Calu3 (cell line): ENCODE measurements around the gene LRRC25. TPM values are rescaled to one million over a fixed set of nuclear protein-coding genes. Genes with fewer than 3 reads are reported as not detected.

Source experiments
- BruUV-seq: library from RNA; stranded (reverse); fragments of 400-500 nt; replicated peaks from 2 replicates; lab custom pipeline; 2021; lab: Mats Ljungman, UMichigan
- CTCF ChIA-PET: fragments of 300-600 bp; sonication (Branson Sonifier 250); formaldehyde crosslinking; loops from one replicate; lab custom pipeline; 2022; ENCODE audit warnings: antibody characterized with exemption; lab: Charles Lee
- DNase-seq: peaks from one replicate; pipeline ENCODE4 v3.0.0; 2022
- H3K27ac Mint-ChIP-seq: one replicate; pipeline ENCODE4 v1.8.0; 2022; ENCODE audit warnings: mixed read lengths; ENCODE audit not compliant: unreplicated experiment
- H3K27me3 Mint-ChIP-seq: one replicate; pipeline ENCODE4 v1.8.0; 2022; ENCODE audit warnings: mixed read lengths; ENCODE audit not compliant: unreplicated experiment
- H3K36me3 Mint-ChIP-seq: one replicate; pipeline ENCODE4 v1.8.0; 2022; ENCODE audit warnings: mild to moderate bottlenecking, moderate library complexity, mixed read lengths; ENCODE audit not compliant: insufficient read depth, unreplicated experiment
- H3K4me1 Mint-ChIP-seq: one replicate; pipeline ENCODE4 v1.8.0; 2022; ENCODE audit warnings: mild to moderate bottlenecking, low read depth, mixed read lengths; ENCODE audit not compliant: unreplicated experiment
- H3K4me3 Mint-ChIP-seq: one replicate; pipeline ENCODE4 v1.8.0; 2022; ENCODE audit warnings: mild to moderate bottlenecking, low read depth, moderate library complexity, mixed read lengths; ENCODE audit not compliant: unreplicated experiment
- H3K9me3 Mint-ChIP-seq: one replicate; pipeline ENCODE4 v1.8.0; 2022; ENCODE audit warnings: low read depth, mixed read lengths; ENCODE audit not compliant: unreplicated experiment
- CTCF ChIP-seq: fragments of 200-600 bp; IDR thresholded peaks from one replicate; pipeline ENCODE4 v1.8.0; 2022; ENCODE audit warnings: antibody characterized with exemption; ENCODE audit not compliant: unreplicated experiment
- intact Hi-C: fragments of 100-400 bp; cut with micrococcal nuclease; formaldehyde crosslinking; loops from one replicate; pipeline ENCODE4 v1.10.0; 2022; ENCODE audit not compliant: unreplicated experiment
- total RNA-seq: library from RNA; stranded (reverse); gene quantifications from 2 replicates; pipeline ENCODE4 v1.2.3, GENCODE V29; 2022

Gene LRRC25
- total RNA-seq, 1 experiment from 2014 or later = not detected

GRCh38 chr19:18422530-18423191, 25.2 kb upstream of the LRRC25 start:
- Mint-ChIP-seq H3K27me3 (no peaks in the 10 kb centered on the region), H3K4me3 (no peak overlapping the region), H3K4me1 (peaks cover 9% of the 10 kb centered on the region), H3K27ac (no peak overlapping the region), H3K9me3 (no peaks in the 10 kb centered on the region), H3K36me3 (peaks cover 26% of the 10 kb centered on the region)
- intact Hi-C loops = no loop called here
- BruUV-seq = no TSS peak
- DNase-seq = no peak
- CTCF ChIA-PET = no interaction called here
- no peak for TF ChIP-seq CTCF

GRCh38 chr19:18421371-18421959, 24.0 kb upstream of the LRRC25 start:
- Mint-ChIP-seq H3K4me3 (peak overlapping the region; percentile 83), H3K4me1 (peaks cover 13% of the 10 kb centered on the region), H3K27me3 (no peaks in the 10 kb centered on the region), H3K27ac (no peak overlapping the region), H3K36me3 (peaks cover 38% of the 10 kb centered on the region), H3K9me3 (no peaks in the 10 kb centered on the region)
- no peak for TF ChIP-seq CTCF
- intact Hi-C loops = no loop called here
- BruUV-seq = no TSS peak
- DNase-seq = no peak
- CTCF ChIA-PET = interaction anchor here (0.6 kb wide), 1 partner anchor 636 kb away, joined by 9 read pairs; no protein-coding TSS in a partner anchor

GRCh38 chr19:18420930-18421329, 23.5 kb upstream of the LRRC25 start:
- H3K4me1 Mint-ChIP-seq = peaks cover 17% of the 10 kb centered on the region
- no peaks in the 10 kb centered on the region for H3K27me3 Mint-ChIP-seq
- peak overlapping the region; percentile 83 for H3K4me3 Mint-ChIP-seq
- no peaks in the 10 kb centered on the region for H3K9me3 Mint-ChIP-seq
- DNase-seq = no peak
- H3K27ac Mint-ChIP-seq = no peak overlapping the region
- TF ChIP-seq CTCF = no peak
- H3K36me3 Mint-ChIP-seq = peaks cover 43% of the 10 kb centered on the region
- CTCF ChIA-PET = interaction anchor here (0.6 kb wide), 1 partner anchor 637 kb away, joined by 9 read pairs; no protein-coding TSS in a partner anchor
- intact Hi-C loops = no loop called here
- TSS peak; percentile 42 for BruUV-seq

- peak overlapping the region; percentile 83 for H3K4me3 Mint-ChIP-seq
- BruUV-seq = no TSS peak
- no peaks in the 10 kb centered on the region for H3K9me3 Mint-ChIP-seq
- no peak for DNase-seq
- no peaks in the 10 kb centered on the region for H3K27me3 Mint-ChIP-seq
- H3K36me3 Mint-ChIP-seq = peaks cover 48% of the 10 kb centered on the region
- CTCF ChIA-PET = interaction anchor here (0.6 kb wide), 1 partner anchor 152 kb away, joined by 5 read pairs; no protein-coding TSS in a partner anchor
- H3K27ac Mint-ChIP-seq = peak overlapping the region; percentile 51
- intact Hi-C loops = loop anchor here (10.0 kb wide), 1 partner anchor 145 kb away; the partner anchor contains the start of gene IQCN
- H3K4me1 Mint-ChIP-seq = peaks cover 17% of the 10 kb centered on the region
- TF ChIP-seq CTCF = no peak
Observed at GRCh38 chr19:18419699-18420460, 22.5 kb upstream of the LRRC25 start.
